ENCODE results near the gene MIAT.
"Not testable (repeated sequence)": the region's sequence is repeated elsewhere in the genome, so short reads cannot be mapped to it uniquely, and the experiment has no call there.

Gene MIAT

DNA sequence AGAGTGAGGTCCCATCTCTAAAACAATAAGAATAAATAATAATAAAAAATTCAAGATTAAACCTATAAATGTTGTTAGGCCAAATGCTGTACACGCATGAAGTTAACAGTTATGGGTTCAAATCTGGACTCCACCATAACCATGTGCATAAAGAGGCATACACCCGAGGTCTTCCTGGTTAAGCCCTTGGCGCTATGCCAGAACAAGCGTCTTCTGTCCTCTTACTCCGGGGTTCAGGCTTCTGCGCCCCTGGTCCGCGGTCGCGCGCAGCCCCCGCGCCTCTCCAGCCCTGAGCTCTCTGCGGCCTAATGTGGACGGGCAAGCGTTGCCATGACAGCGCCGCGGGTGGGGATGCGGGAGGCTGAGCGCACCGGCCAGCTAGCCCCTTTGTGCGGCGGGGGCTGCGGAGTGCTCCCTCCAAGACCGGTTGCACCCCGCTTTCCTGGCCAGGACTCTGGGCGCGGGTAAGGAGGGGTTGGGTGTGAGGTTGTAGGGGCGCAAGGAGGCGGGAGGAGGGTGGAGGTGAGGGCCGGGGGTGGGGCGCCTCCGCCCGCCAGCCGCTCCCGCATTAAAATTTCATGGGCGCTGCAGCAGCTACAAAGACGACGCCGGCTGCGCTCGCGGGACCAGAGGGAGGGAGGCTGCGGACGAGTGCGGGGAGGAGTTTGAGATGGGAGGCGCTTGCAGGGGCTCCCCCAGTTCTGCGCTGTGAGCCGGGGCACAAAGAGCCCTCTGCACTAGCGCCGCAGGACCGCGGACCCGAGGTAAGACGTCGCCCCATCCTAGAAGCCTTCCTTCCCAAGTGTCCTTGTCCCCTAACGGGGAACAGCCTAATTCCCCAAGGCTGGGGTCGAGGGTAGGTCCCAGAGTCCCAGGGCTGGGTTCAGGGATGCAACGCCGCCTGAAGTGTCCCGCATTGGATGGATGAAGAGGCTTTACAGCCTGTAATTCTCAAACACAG lies at the start of gene MIAT:
MIAT (plus strand) TSS at position 698 of the 961 bp plus-strand sequence.
- DNase-seq = no peak

GRCh38 chr22:26608129-26608528 lies 49.3 kb upstream of the MIAT start:
- DNase-seq = no peak

DNA sequence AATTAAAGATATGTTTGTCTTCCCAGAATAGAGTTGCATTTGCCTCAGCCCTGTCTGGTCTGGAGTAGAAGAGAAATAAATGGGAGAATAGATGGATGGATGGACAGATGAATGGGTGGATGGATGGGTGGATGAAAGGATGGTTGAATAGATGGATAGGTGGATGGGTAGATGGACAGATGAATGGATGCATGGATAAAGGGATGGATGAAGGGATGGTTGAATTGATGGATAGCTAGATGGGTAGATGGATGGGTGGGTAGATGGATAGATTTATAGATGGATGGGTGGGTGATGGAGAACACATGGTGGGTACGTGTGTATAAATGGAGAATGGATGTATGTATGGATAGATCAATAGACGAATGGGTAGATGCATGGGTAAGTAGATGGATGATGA lies 48.1 kb upstream of the MIAT start:
- DNase-seq = no peak

GRCh38 chr22:26610072-26610958 lies 47.1 kb upstream of the MIAT start:
- no peak for DNase-seq

- DNase-seq = no peak
These were observed 46.4 kb upstream of the MIAT start for GRCh38 chr22:26610996-26611395.

- DNase-seq = no peak
These were observed 44.7 kb upstream of the MIAT start for GRCh38 chr22:26612652-26613051.

DNA sequence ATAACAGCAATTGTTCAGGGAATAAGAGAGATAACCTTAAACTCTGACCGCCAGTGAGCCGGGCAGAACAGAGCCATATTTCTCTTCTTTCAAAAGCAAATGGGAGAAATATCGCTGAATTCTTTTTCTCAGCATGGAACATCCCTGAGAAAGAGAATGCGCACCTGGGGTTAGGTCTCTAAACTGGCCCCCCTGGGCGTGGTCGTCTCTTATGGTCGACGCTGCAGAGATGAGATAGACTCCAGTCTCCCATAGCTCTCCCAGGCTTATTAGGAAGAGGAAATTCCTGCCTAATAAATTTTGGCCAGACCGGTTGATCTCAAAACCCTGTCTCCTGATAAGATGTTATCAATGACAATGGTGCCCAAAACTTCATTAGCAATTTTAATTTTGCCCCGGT lies 43.6 kb upstream of the MIAT start:
- not testable (repeated sequence) for DNase-seq

GRCh38 chr22:26614322-26614721 lies 43.1 kb upstream of the MIAT start:
- no peak for DNase-seq

DNA sequence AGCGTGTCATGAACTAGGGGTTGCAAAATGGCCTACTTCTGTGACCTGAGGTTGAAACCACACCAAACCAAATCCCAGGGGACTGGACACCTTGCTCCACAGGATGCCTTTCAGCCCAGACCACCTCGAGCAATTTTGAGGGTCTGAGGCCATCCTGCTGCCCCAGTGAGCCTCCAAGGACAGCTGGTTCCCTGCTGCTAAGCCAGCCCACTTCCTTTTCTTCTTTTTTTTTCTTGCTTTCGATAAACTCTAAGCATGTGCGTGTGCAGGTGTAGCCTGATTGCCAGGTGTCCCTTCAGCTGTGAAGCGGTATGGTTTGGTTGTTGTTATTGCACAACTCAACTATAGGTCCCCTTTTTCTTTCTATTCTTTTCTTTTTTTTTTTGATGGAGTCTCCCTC lies 42.2 kb upstream of the MIAT start:
- DNase-seq = no peak

DNA sequence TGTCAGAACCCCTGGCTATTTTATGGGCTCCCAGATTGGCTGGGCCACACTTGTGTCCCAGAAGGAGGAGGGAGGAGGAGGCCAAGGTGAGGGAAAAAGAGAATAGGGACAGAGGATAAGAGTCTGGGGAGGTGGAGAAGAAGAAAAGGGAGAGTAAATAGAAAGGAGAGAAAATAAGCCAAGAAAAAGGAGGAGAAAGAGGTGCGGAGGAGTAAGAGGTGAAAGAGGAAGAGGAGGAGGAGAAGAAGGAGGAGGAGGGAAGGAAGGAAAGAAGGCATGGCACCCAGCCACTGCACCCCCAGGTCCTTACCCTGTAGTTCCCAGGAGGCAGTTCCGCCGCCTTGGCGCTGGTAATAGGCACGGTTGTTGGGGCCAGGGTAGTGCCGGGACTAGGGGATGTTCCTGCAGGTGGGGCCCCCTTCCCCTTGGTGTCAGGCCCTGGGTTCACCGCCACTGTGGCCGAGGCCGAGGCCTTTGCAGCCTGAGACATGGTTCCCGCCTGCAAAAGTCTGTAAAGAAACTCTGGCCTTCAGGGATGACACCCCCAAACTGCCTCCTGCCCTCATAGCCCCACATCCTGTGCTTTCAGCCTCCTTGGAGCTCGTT lies 41.5 kb upstream of the MIAT start:
- no peak for DNase-seq

GRCh38 chr22:26616650-26617049 lies 40.7 kb upstream of the MIAT start:
- no peak for DNase-seq

GRCh38 chr22:26617271-26618199 lies 39.9 kb upstream of the MIAT start, which contains the start of gene CRYBB1:
Gene CRYBB1 (minus strand): TSS chr22:26618027. CDS start chr22:26616319, 1,708 bp downstream.
- DNase-seq = no peak

GRCh38 chr22:26618455-26618854 lies 38.9 kb upstream of the MIAT start:
- DNase-seq = no peak

GRCh38 chr22:26619510-26619909 lies 37.9 kb upstream of the MIAT start:
- no peak for DNase-seq

GRCh38 chr22:26620197-26620596 lies 37.2 kb upstream of the MIAT start:
- DNase-seq = no peak

GRCh38 chr22:26621663-26622062 lies 35.7 kb upstream of the MIAT start, which contains the start of gene CRYBA4:
Gene CRYBA4 (plus strand): TSS chr22:26621963. CDS start chr22:26622597, 634 bp downstream.
- DNase-seq = no peak

DNA sequence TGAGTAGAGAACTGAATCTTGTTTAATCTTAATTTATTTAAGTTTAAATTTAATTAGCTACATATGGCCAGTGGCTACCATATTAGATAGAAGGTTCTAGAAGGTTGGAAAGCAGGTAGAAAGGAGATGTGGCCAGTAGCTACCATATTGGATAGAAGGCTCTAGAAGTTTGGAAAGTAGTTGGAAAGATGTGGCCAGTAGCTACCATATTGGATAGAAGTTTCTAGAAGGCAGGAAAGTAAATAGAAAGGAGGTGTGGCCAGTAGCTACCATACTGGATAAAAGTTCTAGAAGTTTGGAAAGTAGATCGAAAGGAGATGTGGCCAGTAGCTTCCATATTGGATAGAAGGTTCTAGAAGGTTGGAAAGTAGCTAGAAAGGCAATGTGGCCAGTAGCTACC lies 33.4 kb upstream of the MIAT start:
- DNase-seq = no peak

GRCh38 chr22:26624803-26625202 lies 32.6 kb upstream of the MIAT start:
- no peak for DNase-seq

DNA sequence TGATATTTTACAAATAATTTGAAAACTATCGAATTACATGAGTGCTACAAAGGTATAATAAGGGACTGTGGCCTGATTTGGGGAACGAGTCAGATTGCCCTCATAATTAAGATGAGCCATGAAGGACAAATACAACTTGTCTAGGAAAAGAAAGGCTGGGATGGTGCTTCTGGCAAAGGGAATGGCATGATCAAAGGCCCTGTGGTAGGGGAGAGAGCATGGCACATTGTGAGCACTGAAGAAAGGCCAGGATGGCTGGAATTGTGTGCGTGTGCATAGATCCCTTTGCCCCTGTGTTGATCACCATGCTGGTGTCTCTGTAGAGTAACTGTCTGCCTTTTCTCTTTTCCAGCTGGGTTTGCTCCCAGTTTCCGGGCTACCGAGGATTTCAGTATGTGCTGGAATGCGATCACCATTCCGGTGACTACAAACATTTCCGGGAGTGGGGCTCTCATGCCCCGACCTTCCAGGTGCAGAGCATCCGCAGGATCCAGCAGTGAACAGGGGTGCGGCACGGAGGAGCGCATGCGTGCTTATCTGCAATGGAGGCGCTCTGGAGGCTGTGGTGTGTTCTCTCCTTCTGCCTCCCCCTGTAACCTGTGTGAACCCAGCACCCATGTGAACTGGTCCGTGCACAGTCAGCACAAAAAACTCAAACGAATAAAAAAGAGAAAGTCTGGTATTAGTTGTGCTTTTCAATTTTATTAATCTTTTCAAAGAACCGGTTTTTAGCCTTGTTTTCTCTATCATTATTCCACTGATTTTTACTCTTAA lies 27.2 kb upstream of the MIAT start:
- no peak for DNase-seq

- DNase-seq = no peak
These were observed 26.1 kb upstream of the MIAT start for GRCh38 chr22:26631282-26631681.
